ENCODE data around the gene NCEH1.

DNA sequence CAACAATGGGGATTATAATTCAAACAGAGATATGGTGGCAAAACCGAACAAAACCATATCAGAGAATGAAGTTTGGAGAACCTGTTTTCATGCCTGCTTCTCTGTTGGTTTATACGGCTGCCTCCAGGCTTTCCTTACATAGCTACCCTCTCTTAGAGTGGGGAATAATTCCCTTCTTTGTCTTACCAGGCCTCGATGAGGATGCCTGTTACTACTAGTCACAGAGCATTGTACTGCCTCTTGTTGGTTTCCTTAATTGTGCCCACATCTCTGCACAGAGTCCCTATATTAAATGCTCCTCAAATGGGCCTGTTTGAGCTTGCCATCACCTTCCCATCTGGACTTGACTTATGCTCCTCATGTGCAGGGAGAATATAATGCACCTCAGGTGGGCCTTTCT lies 92.9 kb downstream of the NCEH1 start:
- TF ChIP-seq, protein P1, sequence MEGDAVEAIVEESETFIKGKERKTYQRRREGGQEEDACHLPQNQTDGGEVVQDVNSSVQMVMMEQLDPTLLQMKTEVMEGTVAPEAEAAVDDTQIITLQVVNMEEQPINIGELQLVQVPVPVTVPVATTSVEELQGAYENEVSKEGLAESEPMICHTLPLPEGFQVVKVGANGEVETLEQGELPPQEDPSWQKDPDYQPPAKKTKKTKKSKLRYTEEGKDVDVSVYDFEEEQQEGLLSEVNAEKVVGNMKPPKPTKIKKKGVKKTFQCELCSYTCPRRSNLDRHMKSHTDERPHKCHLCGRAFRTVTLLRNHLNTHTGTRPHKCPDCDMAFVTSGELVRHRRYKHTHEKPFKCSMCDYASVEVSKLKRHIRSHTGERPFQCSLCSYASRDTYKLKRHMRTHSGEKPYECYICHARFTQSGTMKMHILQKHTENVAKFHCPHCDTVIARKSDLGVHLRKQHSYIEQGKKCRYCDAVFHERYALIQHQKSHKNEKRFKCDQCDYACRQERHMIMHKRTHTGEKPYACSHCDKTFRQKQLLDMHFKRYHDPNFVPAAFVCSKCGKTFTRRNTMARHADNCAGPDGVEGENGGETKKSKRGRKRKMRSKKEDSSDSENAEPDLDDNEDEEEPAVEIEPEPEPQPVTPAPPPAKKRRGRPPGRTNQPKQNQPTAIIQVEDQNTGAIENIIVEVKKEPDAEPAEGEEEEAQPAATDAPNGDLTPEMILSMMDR (IDR thresholded peaks at IDR 0.05): no peak
- no peak for TF ChIP-seq POLR2AphosphoS5 (IDR thresholded peaks at IDR 0.05)

Measured in prostate gland (tissue), 2 donors.